CD14-positive monocyte (primary cell): ENCODE data around the gene IPO9. TPM values are rescaled to one million over a fixed set of nuclear protein-coding genes. Genes with fewer than 3 reads are reported as not detected.

ENCODE experiments used
- DNase-seq, 3 donors: peaks; one replicate each; pipeline ENCODE4 v3.0.0-alpha.2; 2011 to 2022
- H2AFZ ChIP-seq: 2 replicates; pipeline ENCODE4 v1.6.0; 2012; ENCODE audit warnings: mild to moderate bottlenecking, low read depth, low read length, inconsistent platforms; ENCODE audit not compliant: insufficient read depth, poor library complexity, severe bottlenecking
- H3K27ac ChIP-seq, 2 donors: 1 replicate in 1 of 2; 2 replicates in 1 of 2; pipeline ENCODE4 v1.5.1; 2012 to 2013; ENCODE audit warnings: low read length in 2 of 2, control low read depth in 1 of 2, inconsistent platforms in 1 of 2, low read depth in 1 of 2, mild to moderate bottlenecking in 1 of 2
- H3K27me3 ChIP-seq, 2 donors: one replicate each; pipeline versions ENCODE4 v1.6.0 to v1.6.1; 2011 to 2013; ENCODE audit warnings: low read length in 2 of 2; ENCODE audit not compliant: control insufficient read depth in 2 of 2, insufficient read depth in 2 of 2
- H3K36me3 ChIP-seq, 2 donors: replicated peaks in 1 of 2; 1 replicate in 1 of 2; 2 replicates in 1 of 2; pipeline versions ENCODE4 v1.5.1 to v1.6.1; 2012 to 2013; ENCODE audit warnings: low read length in 2 of 2, control low read depth in 1 of 2, inconsistent platforms in 1 of 2, mild to moderate bottlenecking in 1 of 2; ENCODE audit not compliant: insufficient read depth in 2 of 2, control insufficient read depth in 1 of 2
- H3K4me1 ChIP-seq, 2 donors: 1 replicate in 1 of 2; 2 replicates in 1 of 2; pipeline versions ENCODE4 v1.5.1 to v1.6.1; 2012 to 2013; ENCODE audit warnings: low read length in 2 of 2, control low read depth in 1 of 2, inconsistent platforms in 1 of 2, mild to moderate bottlenecking in 1 of 2, moderate library complexity in 1 of 2; ENCODE audit not compliant: insufficient read depth in 2 of 2, control insufficient read depth in 1 of 2
- H3K4me2 ChIP-seq: replicated peaks from 2 replicates; pipeline ENCODE3; 2012; ENCODE audit warnings: low read length, moderate library complexity, mild to moderate bottlenecking; ENCODE audit not compliant: poor library complexity, severe bottlenecking; ENCODE audit errors: extremely low read depth
- H3K4me3 ChIP-seq, 3 experiments: fragments of 200-600 bp in 1 of 3; sonication (generic) in 1 of 3; replicated peaks in 1 of 3; 1 replicate in 2 of 3; 2 replicates in 1 of 3; pipeline ENCODE4 v1.5.1; 2011 to 2013; ENCODE audit warnings: low read length in 3 of 3, mild to moderate bottlenecking in 3 of 3, control low read depth in 2 of 3, low read depth in 2 of 3, inconsistent platforms in 1 of 3, moderate library complexity in 1 of 3
- H3K79me2 ChIP-seq: 2 replicates; pipeline ENCODE4 v1.6.0; 2012; ENCODE audit warnings: mild to moderate bottlenecking, control low read depth, inconsistent platforms, low read length, moderate library complexity; ENCODE audit not compliant: insufficient read depth
- H3K9ac ChIP-seq: 2 replicates; pipeline ENCODE4 v1.6.0; 2017; ENCODE audit warnings: low read length, mild to moderate bottlenecking; ENCODE audit not compliant: insufficient read depth, poor library complexity, severe bottlenecking
- H3K9me3 ChIP-seq, 2 donors: replicated peaks in 1 of 2; 1 replicate in 1 of 2; 2 replicates in 1 of 2; pipeline versions ENCODE4 v1.5.1 to v1.6.1; 2012 to 2013; ENCODE audit warnings: low read length in 2 of 2, control low read depth in 1 of 2; ENCODE audit not compliant: control insufficient read depth in 1 of 2, insufficient read depth in 1 of 2
- H4K20me1 ChIP-seq: 2 replicates; pipeline ENCODE4 v1.6.0; 2012; ENCODE audit warnings: mild to moderate bottlenecking, low read length, control low read depth, moderate library complexity; ENCODE audit not compliant: insufficient read depth
- H3K27ac Mint-ChIP-seq, 7 donors: one replicate each; pipeline ENCODE4 v1.8.0; 2020; ENCODE audit warnings: mild to moderate bottlenecking in 7 of 7, mixed read lengths in 7 of 7, moderate library complexity in 6 of 7, inconsistent platforms in 2 of 7
- H3K27me3 Mint-ChIP-seq, 3 donors: one replicate each; pipeline ENCODE4 v1.8.0; 2021 to 2022; ENCODE audit warnings: low read depth in 3 of 3, mild to moderate bottlenecking in 3 of 3, mixed read lengths in 3 of 3, moderate library complexity in 3 of 3, inconsistent platforms in 1 of 3
- H3K36me3 Mint-ChIP-seq, 2 donors: one replicate each; pipeline ENCODE4 v1.8.0; 2020; ENCODE audit warnings: mixed read lengths in 2 of 2, inconsistent platforms in 1 of 2, mild to moderate bottlenecking in 1 of 2
- H3K4me1 Mint-ChIP-seq: one replicate; pipeline ENCODE4 v1.8.0; 2020; ENCODE audit warnings: mild to moderate bottlenecking, mixed read lengths
- H3K4me3 Mint-ChIP-seq, 2 donors: one replicate each; pipeline ENCODE4 v1.8.0; 2020; ENCODE audit warnings: mild to moderate bottlenecking in 2 of 2, mixed read lengths in 2 of 2, moderate library complexity in 1 of 2
- H3K9me3 Mint-ChIP-seq, 7 donors: one replicate each; pipeline ENCODE4 v1.8.0; 2020 to 2022; ENCODE audit warnings: mixed read lengths in 7 of 7, mild to moderate bottlenecking in 6 of 7, moderate library complexity in 6 of 7, inconsistent platforms in 2 of 7
- CTCF ChIP-seq: fragments of 200-600 bp; IDR thresholded peaks from one replicate; pipeline ENCODE4 v1.8.0; 2022; ENCODE audit warnings: antibody characterized with exemption, mild to moderate bottlenecking
- WGBS: methylation state at CpG from one replicate; pipeline ENCODE4 v1.1.5; 2013; ENCODE audit warnings: missing lambda C conversion rate; ENCODE audit not compliant: insufficient coverage; 5-methylcytosine and 5-hydroxymethylcytosine counted together
- intact Hi-C, 2 donors: fragments of 100-400 bp; cut with micrococcal nuclease; formaldehyde crosslinking; loops; one replicate each; pipeline versions ENCODE4 v1.15.0 to v1.15.1; 2023
- polyA plus RNA-seq, 3 donors: library from polyadenylated mRNA; depleted of rRNA in 1 of 3; unstranded in 2 of 3; stranded (reverse) in 1 of 3; fragments of 300-500 nt in 2 of 3; fragments of >200 nt in 1 of 3; fragmentation: Illumina TruSeq in 2 of 3; gene quantifications; 1 replicate in 2 of 3; 2 replicates in 1 of 3; pipeline ENCODE4 v1.2.3, GENCODE V29; 2012 to 2021

The IPO9 gene
- polyA plus RNA-seq, 3 donors: 11.3 to 12.6 (median 12.0) TPM

GRCh38 chr1:201789245-201789644 lies 39.7 kb upstream of the IPO9 start:
- peaks cover 35 to 36% of the 10 kb centered on the region in 2 donors for H3K4me1 ChIP-seq
- H3K36me3 ChIP-seq: no peaks in the 10 kb centered on the region

GRCh38 chr1:201790261-201790660 lies 38.7 kb upstream of the IPO9 start:
- Histone ChIP-seq H3K27ac (no peak overlapping the region), H3K27me3 (no peaks in the 10 kb centered on the region), H3K79me2 (no peaks in the 10 kb centered on the region), H3K36me3 (no peaks in the 10 kb centered on the region), H3K9me3 (no peaks in the 10 kb centered on the region), H3K4me2 (no peak overlapping the region), H3K4me3 (no peak overlapping the region), H3K9ac (no peak overlapping the region), H4K20me1 (no peaks in the 10 kb centered on the region), H2AFZ (no peak overlapping the region), H3K4me1 (peaks cover 35 to 36% of the 10 kb centered on the region in 2 donors)
- peaks cover 40% of the 10 kb centered on the region for H3K4me1 Mint-ChIP-seq
- H3K36me3 Mint-ChIP-seq: peaks cover 0 to 6% of the 10 kb centered on the region in 2 donors
- no peak overlapping the region for H3K4me3 Mint-ChIP-seq
- intact Hi-C loops: loop anchor here (5.0 kb wide), 2 partner anchors 233 to 258 kb away; no protein-coding TSS in a partner anchor
- DNase-seq: no peak
- peak overlapping the region in 1 of 7 donors; percentile 51 for H3K27ac Mint-ChIP-seq
- 55% methylated on average over 2 of the region's 2 CpGs for WGBS
- no peak for TF ChIP-seq CTCF
- no peaks in the 10 kb centered on the region for H3K9me3 Mint-ChIP-seq
- H3K27me3 Mint-ChIP-seq: peaks cover 0 to 2% (median 0%) of the 10 kb centered on the region in 3 donors

More at GRCh38 chr1:201789245-201789644, 39.7 kb upstream of the IPO9 start:
- no peak for TF ChIP-seq CTCF
- no peaks in the 10 kb centered on the region for H3K27me3 ChIP-seq
- no peak overlapping the region for H3K4me2 ChIP-seq
- intact Hi-C loops: loop anchor here in 1 of 2 donors (5.0 kb wide), 1 partner anchor 37 kb away; no protein-coding TSS in a partner anchor
- Mint-ChIP-seq H3K4me3 (no peak overlapping the region), H3K9me3 (no peaks in the 10 kb centered on the region), H3K27me3 (no peaks in the 10 kb centered on the region), H3K27ac (no peak overlapping the region), H3K4me1 (peaks cover 40% of the 10 kb centered on the region), H3K36me3 (peaks cover 4% of the 10 kb centered on the region in 2 donors)
- H3K9me3 ChIP-seq: no peaks in the 10 kb centered on the region
- no peaks in the 10 kb centered on the region for H3K79me2 ChIP-seq
- no peak overlapping the region for H2AFZ ChIP-seq
- no peak for DNase-seq
- no peak overlapping the region for H3K4me3 ChIP-seq
- H3K9ac ChIP-seq: no peak overlapping the region
- no peak overlapping the region for H3K27ac ChIP-seq
- no CpG with 5 or more reads among the region's 5 CpGs for WGBS
- no peaks in the 10 kb centered on the region for H4K20me1 ChIP-seq
